HG03520 (cell line): ENCODE measurements around the gene B3GALT6.
"Not testable (repeated sequence)": the region's sequence is repeated elsewhere in the genome, so short reads cannot be mapped to it uniquely, and the experiment has no call there.

ENCODE experiments used
- ATAC-seq: cut with Tn5 transposase; IDR thresholded peaks from one replicate; pipeline ENCODE4 v1.9.1; 2021; ENCODE audit warnings: mild to moderate bottlenecking, moderate library complexity; ENCODE audit not compliant: unreplicated experiment

B3GALT6 gene

DNA sequence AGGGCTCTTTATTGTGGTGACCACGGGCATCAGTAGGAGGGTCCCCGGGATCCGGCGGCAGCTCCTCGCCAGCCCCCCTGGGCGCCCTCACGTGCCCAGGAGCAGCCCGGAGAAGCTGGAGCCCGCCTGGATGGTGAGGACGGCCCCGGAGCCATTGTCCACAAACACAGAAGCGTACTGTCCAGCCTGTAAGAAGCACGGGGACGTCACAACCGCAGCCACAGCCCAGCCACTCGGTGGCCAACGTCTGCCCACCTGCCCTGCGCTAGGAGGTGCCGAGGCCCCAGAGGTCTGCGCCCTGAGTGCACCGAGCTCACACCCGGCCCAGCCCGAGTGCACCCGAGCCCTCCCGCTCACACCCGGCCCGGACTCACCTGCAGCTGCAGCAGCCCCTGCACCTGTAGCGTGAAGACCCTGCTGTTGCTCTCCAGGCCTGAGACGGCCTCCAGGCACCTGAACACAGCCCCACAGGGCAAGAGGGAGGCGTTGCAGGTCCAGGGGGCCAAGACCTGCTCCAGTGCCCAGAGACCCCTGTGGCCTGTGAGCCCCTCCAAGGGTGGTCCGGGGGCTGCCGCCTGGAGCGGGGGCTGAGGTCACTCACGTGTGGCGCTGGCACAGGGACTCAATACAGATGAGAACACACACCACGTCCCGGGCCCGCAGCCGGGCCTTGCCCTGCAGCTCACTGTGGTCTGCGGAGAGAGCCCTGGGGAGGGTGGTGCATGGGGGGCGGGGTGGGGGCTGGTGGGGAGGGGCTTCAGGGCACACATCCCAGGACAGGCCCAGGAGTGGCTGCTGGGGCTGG is 10.6 kb downstream of the B3GALT6 start:
- ATAC-seq, result no peak

DNA sequence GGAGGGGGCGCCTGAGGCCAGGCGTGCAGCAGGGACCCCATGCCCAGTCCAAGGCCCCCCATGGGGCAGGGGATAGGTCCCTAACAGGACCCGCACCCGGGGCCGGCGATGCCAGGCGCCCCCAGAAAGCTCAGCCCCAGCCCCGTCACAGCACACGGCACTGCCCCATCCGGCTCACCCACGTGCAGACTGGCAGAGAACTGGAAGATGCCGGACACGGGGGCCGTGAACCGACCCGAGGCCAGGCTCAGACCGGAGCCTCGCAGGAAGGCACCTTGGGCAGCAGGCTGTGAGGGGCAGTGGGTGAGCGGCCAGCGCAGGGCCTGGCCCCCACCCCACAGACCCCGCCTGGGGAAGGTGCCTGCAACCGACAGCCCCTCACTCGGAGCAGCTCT is 11.2 kb downstream of the B3GALT6 start:
- ATAC-seq, result no peak

DNA sequence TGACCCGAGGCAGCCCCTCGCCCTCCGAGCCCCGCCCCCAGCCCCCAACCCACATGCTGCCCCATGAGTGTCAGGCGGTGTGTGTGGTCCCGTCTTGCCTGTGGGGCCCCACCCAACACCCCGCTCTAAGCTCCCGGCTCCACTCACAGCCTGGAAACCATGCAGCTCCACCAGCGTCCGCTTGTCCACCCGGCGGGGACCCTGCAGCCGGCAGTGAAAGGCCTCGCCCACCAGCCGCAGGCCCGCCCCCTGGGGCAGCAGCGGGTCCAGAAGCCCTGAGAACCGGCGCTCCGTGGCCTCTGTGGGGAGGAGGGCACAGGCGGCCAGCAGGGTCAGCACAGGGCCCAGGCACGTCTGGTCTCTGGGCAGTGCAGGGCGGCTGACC is 11.8 kb downstream of the B3GALT6 start:
- ATAC-seq, result no peak

DNA sequence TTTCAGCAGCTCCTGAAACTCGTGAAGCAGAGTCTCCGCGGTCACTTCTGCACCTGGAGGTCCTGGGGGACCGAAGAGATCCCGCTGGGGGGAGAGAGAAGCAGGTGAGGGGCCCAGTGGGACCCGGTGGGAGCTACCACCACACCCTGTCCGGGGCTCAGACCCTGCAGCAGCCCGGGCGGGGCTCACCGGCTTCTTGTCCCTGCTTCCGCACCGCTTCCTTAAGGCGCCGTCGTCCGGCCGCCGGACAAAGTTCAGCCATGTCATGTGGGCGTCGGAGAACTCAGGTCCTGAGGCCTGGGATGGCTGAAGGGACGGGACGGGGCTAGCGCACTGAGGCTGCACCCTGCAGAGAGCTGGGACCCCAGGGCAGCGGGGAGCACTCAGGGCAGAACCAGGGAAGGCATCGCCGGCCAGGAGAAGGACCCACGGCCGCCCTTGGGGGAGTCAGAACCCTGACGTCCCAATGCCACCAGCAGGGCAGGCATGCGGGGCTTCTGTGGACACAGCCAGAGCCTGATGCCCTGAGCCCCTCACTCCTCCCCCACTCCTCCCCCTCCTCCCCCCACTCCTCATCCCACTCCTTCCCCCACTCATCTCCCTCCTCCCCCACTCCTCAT is 12.3 kb downstream of the B3GALT6 start:
- no peak for ATAC-seq

DNA sequence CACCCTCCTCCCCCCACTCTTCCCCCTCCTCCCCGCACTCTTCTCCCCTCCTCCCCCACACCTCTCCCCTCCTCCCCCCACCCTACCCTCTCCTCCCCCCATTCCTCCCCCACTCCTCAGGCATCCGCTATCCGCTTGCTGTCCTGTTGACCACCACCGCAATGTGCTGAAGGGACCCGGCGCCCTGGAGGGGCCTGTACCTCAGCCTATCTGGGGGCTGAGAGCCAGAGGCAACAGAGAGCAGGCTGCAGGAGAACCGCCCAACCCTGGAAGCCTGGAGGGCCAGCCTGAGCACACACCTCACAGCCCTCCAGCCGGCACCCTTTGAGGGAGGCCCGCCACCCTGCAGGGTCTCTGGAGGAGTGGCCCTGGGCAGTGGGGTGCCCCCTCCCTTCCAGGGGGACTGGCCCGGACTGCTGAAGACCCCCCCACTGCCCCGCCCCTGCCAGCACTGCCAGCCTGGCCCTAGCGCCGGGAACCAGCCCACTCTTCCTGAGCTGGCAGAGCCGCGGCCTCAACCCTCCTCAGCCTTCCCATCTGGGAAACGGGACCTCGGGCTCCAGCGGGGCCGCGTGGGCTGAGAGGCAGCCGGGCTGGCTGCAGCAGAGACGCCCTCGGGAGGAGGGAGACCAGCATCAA is 13.3 kb downstream of the B3GALT6 start:
- no peak for ATAC-seq

DNA sequence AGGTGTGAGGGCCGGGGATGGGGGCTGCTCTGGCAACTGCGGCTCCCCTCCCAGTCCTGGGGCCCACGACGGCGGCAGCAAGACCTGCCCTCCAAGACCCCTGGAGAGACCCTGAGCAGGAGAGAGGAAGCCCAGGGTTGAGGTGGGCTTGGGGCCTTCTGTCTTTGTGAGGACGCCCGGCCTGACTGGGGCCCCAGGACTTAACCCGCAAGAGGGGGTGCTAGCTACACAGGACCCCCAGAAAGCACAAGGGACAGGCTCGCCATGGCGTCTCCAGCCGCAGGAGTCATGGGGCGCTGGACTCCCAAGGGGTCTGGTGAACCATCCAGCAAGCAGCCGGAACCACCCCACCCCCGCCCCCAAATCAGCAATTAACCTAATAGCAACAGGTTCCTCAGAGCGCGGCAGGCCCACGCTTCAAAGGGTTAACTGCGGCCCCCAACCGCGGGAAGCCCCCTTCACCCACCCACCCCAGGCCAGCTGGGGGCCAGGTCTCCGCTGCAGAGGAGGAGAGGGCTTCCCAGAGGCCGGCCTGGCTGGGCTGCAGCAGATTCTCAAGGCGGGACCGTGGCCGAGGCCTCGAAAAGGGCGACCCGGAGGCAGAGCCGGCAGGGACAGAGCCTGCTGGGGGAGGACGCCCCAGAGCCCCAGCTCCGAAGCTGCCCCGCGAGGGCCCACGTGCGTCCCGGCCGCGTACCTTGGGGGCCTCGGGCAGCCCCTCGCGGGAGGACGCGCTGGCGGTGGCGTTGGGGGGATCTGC is 14.0 kb downstream of the B3GALT6 start:
- no peak for ATAC-seq

DNA sequence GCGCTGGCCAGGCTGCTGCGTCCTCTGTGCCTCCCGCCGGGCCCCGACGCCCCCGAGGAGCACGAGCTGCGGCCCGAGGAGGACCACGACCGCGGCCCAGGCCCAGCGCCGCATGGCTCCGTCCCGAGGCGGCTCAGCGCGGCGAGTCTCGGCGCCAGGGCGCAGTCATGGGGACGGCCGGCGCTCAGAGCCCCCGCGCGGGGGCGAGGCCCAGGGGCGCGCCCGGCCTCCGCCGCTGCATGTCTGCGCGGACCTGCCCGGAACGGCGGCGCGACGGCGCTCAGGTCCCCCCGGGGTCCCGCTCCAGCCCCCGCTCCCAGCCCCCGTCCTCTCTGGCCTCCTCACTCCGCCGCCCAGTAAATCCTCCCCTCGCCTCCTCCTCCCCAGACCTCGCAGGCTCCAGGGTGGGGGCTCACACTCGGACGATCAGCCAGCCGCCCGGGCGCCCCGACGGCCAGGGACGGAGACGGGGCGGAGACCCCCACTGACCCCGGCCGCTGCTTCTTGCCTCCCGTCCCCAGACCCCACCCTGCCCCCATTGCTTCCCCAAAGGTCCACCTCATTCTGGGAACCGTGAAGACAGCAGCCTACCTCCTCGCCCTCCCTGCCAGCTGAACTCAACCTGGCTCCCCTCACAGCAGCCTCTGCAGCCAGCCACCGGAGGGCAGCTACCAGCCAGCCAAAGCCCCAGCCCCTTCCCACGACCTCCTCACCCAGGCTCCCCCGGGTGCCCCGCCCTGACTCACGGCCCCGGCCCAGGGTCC is 14.7 kb downstream of the B3GALT6 start, which contains the start of gene C1QTNF12:
Gene C1QTNF12, minus strand, starts transcription at position 146 of the 764 bp plus-strand sequence. Its CDS starts 32 bp downstream, at position 114.
- ATAC-seq, result no peak

DNA sequence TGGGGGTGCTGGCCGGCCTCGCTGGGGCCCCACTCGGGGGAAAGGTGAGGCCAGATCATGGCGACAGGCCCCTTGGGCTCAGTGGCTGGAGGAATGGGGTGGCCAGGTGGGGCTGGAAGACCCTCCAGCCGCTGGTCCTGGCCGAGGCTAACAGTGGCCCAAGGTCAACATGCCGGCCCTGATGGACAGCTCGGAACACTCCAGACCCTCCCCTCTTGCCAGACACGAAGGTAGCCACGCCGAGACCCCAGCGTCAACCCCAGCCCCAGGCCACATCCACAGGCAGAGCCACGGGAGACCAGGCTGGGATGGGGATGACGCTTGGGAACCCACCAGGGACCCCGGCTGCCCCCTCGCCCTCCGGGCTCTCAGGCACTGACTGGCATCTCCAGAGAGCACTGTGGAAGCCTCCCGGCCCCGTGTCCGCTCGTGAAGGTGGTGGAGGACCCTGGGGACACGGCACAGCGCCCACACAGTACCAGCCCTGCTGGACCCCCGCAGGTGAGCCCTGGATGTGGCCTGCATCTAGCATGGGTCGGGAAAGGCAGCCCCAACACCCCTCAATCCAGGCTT is 15.4 kb downstream of the B3GALT6 start:
- ATAC-seq, result no peak

DNA sequence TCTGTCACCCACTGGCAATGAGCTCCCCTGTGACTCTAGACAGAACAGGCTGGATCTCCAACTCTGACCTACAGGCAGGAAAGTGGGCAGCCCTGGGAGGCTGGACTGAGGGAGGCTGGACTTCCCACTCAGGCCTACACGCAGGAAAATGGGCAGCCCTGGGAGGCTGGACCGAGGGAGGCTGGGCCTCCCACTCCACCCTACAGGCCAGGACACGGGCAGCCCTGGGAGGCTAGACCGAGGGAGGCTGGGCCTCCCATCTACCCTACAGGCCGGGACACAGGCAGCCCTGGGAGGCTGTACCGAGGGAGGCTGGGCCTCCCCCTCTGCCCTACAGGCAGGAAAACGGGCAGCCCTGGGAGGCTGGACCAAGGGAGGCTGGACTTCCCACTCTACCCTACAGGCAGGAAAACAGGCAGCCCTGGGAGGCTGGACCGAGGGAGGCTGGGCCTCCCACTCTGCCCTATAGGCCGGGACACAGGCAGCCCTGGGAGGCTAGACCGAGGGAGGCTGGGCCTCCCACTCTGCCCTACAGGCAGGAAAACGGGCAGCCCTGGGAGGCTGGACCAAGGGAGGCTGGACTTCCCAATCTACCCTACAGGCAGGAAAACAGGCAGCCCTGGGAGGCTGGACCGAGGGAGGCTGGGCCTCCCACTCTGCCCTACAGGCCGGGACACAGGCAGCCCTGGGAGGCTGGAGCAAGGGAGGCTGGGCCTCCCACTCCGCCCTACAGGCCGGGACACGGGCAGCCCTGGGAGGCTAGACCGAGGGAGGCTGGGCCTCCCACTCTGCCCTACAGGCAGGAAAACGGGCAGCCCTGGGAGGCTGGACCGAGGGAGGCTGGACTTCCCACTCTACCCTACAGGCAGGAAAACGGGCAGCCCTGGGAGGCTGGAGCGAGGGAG is 16.2 kb downstream of the B3GALT6 start:
- not testable (repeated sequence) for ATAC-seq

DNA sequence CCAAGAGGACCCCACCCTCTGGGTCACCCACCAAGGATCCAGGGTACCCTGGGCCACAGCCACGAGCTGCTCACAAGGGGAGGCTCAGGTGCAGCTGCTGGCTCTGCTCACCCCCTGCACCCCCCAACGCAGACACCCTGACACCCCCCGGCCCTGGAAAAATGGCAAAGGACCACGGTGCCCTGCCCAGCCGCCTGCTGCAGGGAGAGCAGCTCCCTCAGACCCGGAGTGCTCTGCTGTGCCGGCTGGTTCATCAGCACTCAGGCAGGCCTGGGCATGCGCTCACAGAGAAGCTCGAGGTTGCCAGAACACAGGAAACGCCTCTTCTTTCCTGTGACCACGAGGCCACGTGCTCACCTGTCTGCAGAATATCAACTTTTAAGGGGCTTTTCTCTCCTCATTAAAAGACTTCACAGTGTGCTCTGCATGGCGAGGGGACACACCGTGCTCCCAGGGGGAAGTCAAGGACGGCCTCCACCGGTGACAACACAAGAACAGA is 18.8 kb downstream of the B3GALT6 start:
- peak; percentile 73 for ATAC-seq

DNA sequence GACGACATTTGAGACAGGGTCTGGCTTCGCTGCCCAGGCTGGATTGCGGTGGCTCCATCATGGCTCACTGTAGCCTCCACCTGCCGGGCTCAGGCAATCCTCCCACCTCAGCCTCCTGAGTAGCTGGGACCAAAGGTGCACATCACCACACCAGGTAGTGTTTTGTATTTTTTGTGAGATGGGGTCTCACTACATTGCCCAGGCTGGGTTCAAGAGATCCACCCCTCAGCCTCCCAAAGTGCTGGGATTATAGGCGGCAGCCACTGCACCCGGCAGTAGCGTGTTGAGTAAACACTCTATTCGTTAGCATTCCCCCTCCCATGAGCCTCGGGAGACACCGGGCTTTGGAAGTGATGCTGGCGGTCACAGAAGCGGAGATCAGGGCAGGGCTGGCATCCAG is 21.3 kb downstream of the B3GALT6 start:
- ATAC-seq, result no peak

DNA sequence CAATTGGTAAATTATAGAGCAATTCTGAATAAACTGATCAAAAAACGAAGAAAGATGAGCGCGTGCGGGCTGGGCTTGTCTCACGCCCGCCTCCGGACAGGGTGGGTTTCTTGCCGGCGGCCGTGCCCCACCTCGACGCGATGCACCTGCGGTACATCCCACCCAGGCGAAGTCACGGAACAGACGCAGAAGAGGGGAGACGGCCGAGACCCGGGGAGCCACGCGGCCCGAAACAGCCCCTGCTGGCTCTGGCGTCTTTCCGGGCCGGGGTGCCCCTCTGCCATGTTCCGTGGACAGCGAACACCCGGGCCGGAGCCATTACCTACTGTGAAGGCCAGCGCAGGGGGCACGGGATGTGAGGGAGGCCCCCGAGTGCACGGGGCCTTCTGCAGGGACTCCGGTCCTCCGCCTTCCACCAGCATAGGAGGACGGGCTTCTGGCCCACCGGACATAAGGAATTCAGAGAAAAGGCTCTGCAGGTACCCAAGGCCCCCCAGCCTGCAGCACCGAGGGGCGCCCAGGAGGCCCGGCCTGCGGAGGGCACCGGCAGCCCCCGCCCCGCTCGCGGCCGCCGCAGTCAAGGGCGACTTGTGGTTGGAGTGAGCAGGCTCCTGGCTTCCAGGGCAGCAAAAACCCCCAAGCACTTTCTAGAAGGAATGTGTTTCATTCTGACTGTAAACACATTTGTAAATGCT is 22.1 kb downstream of the B3GALT6 start:
- no peak for ATAC-seq

DNA sequence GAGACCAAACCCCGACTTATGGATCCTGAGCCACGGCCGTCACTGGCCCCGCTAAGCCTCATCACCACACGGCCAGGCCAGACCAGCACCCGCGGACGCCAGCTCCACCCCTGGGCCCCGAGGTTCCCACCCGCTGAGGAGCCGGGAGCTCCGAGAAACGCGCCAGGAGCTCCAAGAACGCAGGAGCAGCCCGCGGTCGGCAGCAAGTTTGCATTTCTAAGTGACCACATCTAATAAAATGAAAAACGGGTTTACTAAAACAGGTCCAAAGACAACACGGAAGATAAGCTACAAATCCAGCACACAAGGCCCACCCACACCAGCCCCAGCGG is 22.6 kb downstream of the B3GALT6 start:
- no peak for ATAC-seq

DNA sequence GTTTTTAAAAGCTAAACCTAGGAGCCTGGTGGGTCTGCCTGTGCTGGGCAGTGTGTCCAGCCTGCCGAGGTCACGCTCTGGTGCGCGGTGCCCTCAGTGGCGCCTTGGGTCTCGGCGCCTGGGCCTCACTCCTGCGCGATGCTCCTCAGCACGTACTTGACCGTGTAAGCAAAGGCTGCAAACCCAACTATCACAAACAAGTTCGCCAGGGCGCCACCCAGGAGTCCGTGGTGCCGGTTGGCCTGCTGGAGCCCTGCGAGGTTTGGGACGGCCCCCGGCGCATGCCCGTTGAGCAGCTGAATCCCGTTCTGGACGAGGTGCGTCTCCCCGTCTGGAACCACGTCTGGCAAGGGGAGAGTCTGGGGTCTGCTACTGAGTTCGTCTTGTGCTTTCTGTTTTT is 23.0 kb downstream of the B3GALT6 start:
- ATAC-seq, result no peak

DNA sequence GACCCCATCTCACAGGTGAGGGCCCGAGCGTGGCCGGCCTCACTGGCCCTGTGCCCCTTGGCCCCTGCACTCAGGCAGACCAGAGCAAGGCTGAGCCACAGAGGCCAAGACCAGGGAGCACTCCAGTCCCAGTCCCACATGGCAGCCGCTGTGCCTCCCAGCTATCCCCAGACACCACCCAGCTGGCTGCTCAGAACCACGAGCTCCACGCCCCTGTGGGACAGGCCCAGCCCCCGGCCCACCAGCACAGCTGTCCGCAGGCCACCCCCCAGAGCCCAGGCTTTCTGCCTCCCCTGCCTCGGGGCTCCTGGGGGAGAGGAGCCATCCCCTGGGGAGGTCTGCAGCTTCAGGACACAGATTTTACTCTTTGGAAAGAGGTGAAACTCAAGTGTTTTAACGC is 23.6 kb downstream of the B3GALT6 start:
- ATAC-seq, result no peak

DNA sequence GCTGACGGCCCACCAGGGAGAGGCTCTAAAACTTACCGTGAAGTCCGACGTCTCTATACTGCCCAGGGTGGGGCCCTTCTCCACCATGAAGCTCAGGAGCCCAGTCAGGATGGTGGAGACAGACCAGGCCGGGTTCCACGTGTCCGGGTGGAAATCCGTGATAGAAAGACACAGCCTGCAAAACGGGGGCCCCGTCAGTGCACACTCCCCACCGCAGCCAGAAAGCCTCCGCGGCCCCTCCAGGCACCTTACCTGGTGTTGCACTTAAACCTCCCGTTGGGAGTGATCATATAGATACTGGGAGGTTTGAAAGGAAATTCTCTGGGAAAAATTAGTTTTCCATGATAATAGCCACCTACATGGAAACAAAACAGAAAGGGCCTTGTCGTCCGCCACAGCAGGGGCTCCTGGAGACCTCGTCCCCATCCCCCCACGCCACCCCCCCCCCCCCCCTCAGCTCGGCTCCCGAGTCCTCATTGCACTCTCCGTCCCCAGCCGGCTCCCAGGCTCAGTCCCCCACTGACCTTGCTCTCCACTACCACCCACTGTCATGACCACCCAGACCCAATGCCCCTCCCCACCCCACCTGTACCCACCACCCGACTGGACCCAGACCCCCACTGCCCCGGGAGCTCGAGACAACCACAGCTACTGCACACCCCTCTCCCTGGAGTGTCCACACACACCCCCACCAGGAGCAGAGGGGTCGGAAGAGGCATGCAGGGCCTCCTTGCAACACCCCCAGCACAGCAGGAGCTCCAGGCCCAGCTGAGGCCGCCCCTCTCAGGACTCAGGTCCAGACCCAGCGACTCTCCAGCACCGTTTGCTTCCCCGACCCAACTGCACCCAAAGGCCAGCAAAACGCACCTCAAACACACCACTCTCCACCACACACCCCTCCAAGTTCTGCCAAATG is 25.2 kb downstream of the B3GALT6 start:
- ATAC-seq, result no peak

DNA sequence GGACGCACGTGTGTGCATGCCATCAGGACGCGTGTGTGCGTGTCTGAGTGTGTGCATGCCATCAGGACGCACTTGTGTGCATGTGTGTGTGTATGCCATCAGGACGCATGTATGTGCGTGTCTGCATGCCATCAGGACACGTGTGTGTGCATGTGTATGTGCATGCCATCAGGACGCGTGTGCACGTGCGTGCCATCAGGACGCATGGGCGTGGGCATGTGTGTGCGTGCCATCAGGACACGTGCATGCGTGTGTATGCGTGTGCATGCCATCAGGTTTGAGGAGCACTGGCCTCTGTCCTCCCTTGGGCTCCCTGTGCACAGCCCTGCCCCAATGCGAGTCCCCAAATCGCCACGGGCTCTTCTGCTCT is 27.1 kb downstream of the B3GALT6 start:
- no peak for ATAC-seq

DNA sequence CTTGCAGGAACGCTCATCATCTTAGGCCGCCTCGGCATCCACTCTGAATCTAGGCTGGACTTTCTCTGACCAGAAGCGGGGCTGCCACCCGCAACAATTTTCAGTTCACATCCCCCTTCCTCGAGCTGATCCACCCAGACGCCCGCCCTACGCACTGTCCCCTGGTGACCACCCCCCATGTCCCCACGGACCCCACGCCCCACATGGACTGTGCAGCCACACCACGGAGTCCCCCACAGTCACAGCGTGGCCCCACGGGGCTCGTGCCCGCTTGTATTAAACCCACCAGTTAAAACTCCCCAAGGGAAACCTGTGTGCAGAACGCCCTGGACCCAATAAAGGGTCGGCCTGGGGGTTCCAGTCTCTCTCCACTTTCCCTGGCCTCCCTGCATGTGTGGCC is 27.5 kb downstream of the B3GALT6 start:
- no peak for ATAC-seq
